ENCODE results near the gene GANAB. TPM values are rescaled to one million over a fixed set of nuclear protein-coding genes. Genes with fewer than 3 reads are reported as not detected.

The GANAB gene
- total RNA-seq, 1 experiment from 2014 or later, result 274 TPM

DNA sequence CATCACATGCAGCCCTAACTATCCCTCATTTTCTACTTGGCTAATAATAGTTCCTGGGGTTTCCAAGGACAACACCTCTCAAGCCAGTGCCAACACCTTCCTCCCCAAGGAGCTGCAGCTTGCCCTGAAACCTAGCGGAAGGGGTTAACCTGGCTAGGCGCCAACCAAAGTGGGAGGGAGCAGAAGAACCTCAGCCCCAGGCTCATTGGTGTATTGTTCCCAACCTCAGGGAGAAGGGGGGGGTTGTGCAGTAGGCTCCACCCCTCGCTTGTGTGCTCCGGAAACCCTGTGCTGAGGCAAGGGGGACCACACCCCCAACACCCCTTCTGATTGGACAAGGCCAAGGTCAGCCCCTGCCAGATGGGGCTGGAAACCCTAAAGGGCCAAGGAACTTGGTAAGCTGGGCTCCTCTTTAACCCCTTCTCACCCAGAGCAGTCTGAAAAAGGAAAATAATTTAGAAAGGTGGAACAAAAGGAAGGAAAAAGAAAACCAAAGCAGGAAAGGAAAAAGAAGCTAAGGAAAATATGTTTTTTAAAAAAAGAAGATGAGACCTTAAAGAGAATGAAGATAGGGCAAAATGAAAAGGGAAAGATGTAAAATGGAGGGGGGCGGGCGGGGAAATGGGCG, 47.2 kb downstream of the GANAB start:
- no peaks in the 10 kb centered on the region for H3K27me3 ChIP-seq (ENCODE audit: low read length)
- intact Hi-C loops (cut with micrococcal nuclease), result loop anchor here (1.0 kb wide), 1 partner anchor 8 kb away; the partner anchor contains the start of gene TUT1

DNA sequence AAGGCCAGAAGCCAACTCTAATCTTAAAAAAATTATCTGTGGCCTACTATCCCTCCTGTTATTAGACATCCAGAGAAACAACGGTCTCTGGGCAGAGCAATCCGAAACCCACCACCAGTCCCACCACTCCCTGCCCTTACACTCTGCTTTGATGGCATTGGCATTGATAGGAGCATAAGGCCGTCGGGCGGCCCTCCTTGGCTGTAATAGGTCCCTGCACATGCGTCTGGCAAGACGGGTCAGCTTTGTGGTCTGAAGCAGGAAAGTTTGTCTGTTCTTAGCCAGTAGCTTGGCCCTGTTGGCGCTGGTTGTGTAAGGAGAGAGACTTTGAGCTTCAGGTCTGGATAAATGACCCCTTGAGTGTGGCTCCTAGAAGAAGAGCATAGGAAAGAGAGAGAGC, 51.3 kb downstream of the GANAB start:
- Histone ChIP-seq H3F3A (ENCODE audit: low read length, unreplicated experiment) (peaks cover 7% of the 10 kb centered on the region), H3K4me2 (ENCODE audit: low read length) (no peak overlapping the region), H4K20me1 (ENCODE audit: low read length) (no peaks in the 10 kb centered on the region), H3K9me3 (ENCODE audit: low read length) (no peaks in the 10 kb centered on the region), H2AFZ (ENCODE audit: low read length) (no peak overlapping the region), H3K36me3 (ENCODE audit: low read depth, low read length) (peaks cover 58% of the 10 kb centered on the region), H3K9me2 (replicated peaks; ENCODE audit: low read length) (no peaks in the 10 kb centered on the region), H3K27ac (ENCODE audit: low read length) (no peak overlapping the region), H3K4me1 (ENCODE audit: insufficient read depth, low read length) (peaks cover 25% of the 10 kb centered on the region), H3K4me3 (ENCODE audit: low read length) (no peak overlapping the region), H3K9ac (ENCODE audit: low read length) (no peak overlapping the region), H3K79me2 (ENCODE audit: low read length) (peaks cover 40% of the 10 kb centered on the region), H3K27me3 (ENCODE audit: low read length) (no peaks in the 10 kb centered on the region)
- DNase-seq, result no peak
- intact Hi-C loops (cut with micrococcal nuclease), result no loop called here
- BruUV-seq (replicated peaks), result no TSS peak
- no peak for TF ChIP-seq EZH2phosphoT487 (IDR thresholded peaks at IDR 0.05; ENCODE audit: borderline replicate concordance, low read length)
- no peak for TF ChIP-seq EZH2 (IDR thresholded peaks at IDR 0.05; ENCODE audit: low read length, unreplicated experiment)
- TF ChIP-seq, protein P1, sequence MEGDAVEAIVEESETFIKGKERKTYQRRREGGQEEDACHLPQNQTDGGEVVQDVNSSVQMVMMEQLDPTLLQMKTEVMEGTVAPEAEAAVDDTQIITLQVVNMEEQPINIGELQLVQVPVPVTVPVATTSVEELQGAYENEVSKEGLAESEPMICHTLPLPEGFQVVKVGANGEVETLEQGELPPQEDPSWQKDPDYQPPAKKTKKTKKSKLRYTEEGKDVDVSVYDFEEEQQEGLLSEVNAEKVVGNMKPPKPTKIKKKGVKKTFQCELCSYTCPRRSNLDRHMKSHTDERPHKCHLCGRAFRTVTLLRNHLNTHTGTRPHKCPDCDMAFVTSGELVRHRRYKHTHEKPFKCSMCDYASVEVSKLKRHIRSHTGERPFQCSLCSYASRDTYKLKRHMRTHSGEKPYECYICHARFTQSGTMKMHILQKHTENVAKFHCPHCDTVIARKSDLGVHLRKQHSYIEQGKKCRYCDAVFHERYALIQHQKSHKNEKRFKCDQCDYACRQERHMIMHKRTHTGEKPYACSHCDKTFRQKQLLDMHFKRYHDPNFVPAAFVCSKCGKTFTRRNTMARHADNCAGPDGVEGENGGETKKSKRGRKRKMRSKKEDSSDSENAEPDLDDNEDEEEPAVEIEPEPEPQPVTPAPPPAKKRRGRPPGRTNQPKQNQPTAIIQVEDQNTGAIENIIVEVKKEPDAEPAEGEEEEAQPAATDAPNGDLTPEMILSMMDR (conservative IDR thresholded peaks at IDR 0.05; ENCODE audit: low read depth, low read length), result no peak
- POLR2A ChIA-PET (ENCODE audit: unreplicated experiment), result no interaction called here
- CTCF ChIA-PET, result interaction anchor here (0.5 kb wide), 1 partner anchor 201 kb away, joined by 3 read pairs; no protein-coding TSS in a partner anchor
- no peak for ATAC-seq

More for the DNA sequence above, 47.2 kb downstream of the GANAB start:
- TF ChIP-seq, protein P1 (conservative IDR thresholded peaks at IDR 0.05; ENCODE audit: low read depth, low read length), result no peak
- TF ChIP-seq EZH2 (IDR thresholded peaks at IDR 0.05; ENCODE audit: low read length, unreplicated experiment) (no peak), EZH2phosphoT487 (IDR thresholded peaks at IDR 0.05; ENCODE audit: borderline replicate concordance, low read length) (no peak)
- ChIA-PET CTCF (interaction anchor here (0.7 kb wide), 1 partner anchor 265 kb away, joined by 5 read pairs; no protein-coding TSS in a partner anchor), POLR2A (ENCODE audit: unreplicated experiment) (interaction anchor here (0.6 kb wide), 1 partner anchor 69 kb away, joined by 10 read pairs; no protein-coding TSS in a partner anchor)
- Histone ChIP-seq H3K9me2 (replicated peaks; ENCODE audit: low read length) (no peaks in the 10 kb centered on the region), H2AFZ (ENCODE audit: low read length) (no peak overlapping the region), H3K4me3 (ENCODE audit: low read length) (peak overlapping the region; percentile 93; the same call in 1 of the 2 replicates), H3K9ac (ENCODE audit: low read length) (peak overlapping the region; percentile 98), H3K79me2 (ENCODE audit: low read length) (peaks cover 43% of the 10 kb centered on the region), H4K20me1 (ENCODE audit: low read length) (no peaks in the 10 kb centered on the region), H3K4me2 (ENCODE audit: low read length) (peak overlapping the region; percentile 99), H3K9me3 (ENCODE audit: low read length) (no peaks in the 10 kb centered on the region), H3K36me3 (ENCODE audit: low read depth, low read length) (peaks cover 48% of the 10 kb centered on the region), H3F3A (ENCODE audit: low read length, unreplicated experiment) (no peaks in the 10 kb centered on the region), H3K4me1 (ENCODE audit: insufficient read depth, low read length) (peaks cover 21% of the 10 kb centered on the region), H3K27ac (ENCODE audit: low read length) (0 out of 2 replicates have a peak overlapping the region, but pooled peaks have one; percentile 0)
- BruUV-seq (replicated peaks), result no TSS peak
- peak; percentile 96 for DNase-seq
- ATAC-seq, result peak; percentile 37

Measured in PC-3 (cell line).